ENCODE results near the gene NOS3. TPM values are rescaled to one million over a fixed set of nuclear protein-coding genes. Genes with fewer than 3 reads are reported as not detected.
A peak's percentile ranks its signal among the peaks of the same experiment; 100 is the strongest.

NOS3 gene
- polyA plus RNA-seq, 1 donor from 2014 or later: not detected

DNA sequence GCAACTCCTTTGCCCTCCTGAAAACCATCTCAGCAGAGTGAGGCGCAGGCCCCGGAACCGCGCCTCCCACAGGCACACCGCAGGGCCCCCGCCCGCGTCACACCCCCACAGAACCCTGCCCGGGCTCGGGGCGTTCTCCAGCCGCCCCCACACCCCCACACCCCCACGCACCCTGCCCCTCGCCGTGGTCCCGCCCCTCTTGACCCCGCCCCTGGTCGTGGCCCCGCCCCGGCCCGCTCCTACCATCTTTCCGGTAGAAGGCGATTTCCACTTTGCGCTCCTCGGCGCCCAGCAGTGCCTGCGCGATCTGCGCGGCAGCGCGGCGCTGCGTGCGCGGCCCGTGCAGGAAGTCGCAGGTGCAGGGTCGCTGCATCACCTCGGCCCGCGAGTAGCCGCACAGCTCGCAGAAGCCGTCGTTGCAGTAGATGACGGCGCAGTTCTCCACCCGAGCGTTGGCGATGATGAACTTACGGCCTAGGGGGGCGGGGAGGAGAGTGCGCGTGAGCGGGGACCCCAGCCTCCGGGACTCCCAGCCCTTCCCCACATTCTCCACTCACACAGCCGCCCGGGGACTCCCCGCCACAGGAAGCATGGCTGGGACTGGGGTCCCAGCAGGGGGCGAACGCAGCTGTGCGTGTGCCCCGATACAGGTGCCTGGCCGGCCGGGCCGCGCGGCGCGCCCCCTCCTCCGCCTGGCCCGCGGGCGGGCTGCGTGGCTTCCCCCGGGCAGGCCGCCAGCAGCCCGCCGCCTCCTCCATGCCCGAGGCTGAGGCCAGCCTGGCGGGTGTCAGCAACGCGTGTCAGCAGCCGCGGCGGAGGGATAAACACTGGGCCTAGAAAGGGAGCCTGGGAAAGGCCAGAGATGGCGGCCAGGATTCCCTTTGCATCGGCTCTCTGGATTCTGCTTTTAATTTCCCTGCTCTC is 16.1 kb upstream of the NOS3 start:
- H3K79me2 ChIP-seq (replicated peaks; ENCODE audit: insufficient read depth, low read length): peaks cover 55% of the 10 kb centered on the region
- H3K4me3 ChIP-seq (ENCODE audit: low read length): peak overlapping the region; percentile 72
- peak overlapping the region; percentile 52 for H3K27ac ChIP-seq (ENCODE audit: low read length)
- H4K20me1 ChIP-seq (ENCODE audit: insufficient read depth): no peaks in the 10 kb centered on the region
- H3F3A ChIP-seq (ENCODE audit: insufficient read depth, low read length, poor library complexity, severe bottlenecking): no peaks in the 10 kb centered on the region
- no peaks in the 10 kb centered on the region for H3K27me3 ChIP-seq (ENCODE audit: insufficient read depth, low read depth, low read length)
- H3K9ac ChIP-seq (ENCODE audit: low read length): peak overlapping the region; percentile 60
- H2AFZ ChIP-seq (ENCODE audit: low read depth, low read length): peak overlapping the region; percentile 14
- no peak for TF ChIP-seq TAF1 (IDR thresholded peaks at IDR 0.05; ENCODE audit: low read depth)
- TF ChIP-seq, protein P1, sequence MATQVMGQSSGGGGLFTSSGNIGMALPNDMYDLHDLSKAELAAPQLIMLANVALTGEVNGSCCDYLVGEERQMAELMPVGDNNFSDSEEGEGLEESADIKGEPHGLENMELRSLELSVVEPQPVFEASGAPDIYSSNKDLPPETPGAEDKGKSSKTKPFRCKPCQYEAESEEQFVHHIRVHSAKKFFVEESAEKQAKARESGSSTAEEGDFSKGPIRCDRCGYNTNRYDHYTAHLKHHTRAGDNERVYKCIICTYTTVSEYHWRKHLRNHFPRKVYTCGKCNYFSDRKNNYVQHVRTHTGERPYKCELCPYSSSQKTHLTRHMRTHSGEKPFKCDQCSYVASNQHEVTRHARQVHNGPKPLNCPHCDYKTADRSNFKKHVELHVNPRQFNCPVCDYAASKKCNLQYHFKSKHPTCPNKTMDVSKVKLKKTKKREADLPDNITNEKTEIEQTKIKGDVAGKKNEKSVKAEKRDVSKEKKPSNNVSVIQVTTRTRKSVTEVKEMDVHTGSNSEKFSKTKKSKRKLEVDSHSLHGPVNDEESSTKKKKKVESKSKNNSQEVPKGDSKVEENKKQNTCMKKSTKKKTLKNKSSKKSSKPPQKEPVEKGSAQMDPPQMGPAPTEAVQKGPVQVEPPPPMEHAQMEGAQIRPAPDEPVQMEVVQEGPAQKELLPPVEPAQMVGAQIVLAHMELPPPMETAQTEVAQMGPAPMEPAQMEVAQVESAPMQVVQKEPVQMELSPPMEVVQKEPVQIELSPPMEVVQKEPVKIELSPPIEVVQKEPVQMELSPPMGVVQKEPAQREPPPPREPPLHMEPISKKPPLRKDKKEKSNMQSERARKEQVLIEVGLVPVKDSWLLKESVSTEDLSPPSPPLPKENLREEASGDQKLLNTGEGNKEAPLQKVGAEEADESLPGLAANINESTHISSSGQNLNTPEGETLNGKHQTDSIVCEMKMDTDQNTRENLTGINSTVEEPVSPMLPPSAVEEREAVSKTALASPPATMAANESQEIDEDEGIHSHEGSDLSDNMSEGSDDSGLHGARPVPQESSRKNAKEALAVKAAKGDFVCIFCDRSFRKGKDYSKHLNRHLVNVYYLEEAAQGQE (IDR thresholded peaks at IDR 0.05; ENCODE audit: borderline replicate concordance): no peak
- TF ChIP-seq EP300 (conservative IDR thresholded peaks at IDR 0.05; ENCODE audit: poor library complexity, severe bottlenecking): peak; percentile 51
- peak; percentile 23 for TF ChIP-seq POLR2AphosphoS5 (IDR thresholded peaks at IDR 0.05)
- peak; percentile 64 for TF ChIP-seq SMC3 (conservative IDR thresholded peaks at IDR 0.05; ENCODE audit: poor library complexity)
- peak; percentile 65 for TF ChIP-seq MXI1 (conservative IDR thresholded peaks at IDR 0.05; ENCODE audit: poor library complexity, severe bottlenecking)
- TF ChIP-seq RAD21 (conservative IDR thresholded peaks at IDR 0.05): peak; percentile 60
- TF ChIP-seq EZH2 (IDR thresholded peaks at IDR 0.05; ENCODE audit: borderline replicate concordance, insufficient read depth, low read length, poor library complexity, severe bottlenecking): no peak
- TF ChIP-seq, protein P2, sequence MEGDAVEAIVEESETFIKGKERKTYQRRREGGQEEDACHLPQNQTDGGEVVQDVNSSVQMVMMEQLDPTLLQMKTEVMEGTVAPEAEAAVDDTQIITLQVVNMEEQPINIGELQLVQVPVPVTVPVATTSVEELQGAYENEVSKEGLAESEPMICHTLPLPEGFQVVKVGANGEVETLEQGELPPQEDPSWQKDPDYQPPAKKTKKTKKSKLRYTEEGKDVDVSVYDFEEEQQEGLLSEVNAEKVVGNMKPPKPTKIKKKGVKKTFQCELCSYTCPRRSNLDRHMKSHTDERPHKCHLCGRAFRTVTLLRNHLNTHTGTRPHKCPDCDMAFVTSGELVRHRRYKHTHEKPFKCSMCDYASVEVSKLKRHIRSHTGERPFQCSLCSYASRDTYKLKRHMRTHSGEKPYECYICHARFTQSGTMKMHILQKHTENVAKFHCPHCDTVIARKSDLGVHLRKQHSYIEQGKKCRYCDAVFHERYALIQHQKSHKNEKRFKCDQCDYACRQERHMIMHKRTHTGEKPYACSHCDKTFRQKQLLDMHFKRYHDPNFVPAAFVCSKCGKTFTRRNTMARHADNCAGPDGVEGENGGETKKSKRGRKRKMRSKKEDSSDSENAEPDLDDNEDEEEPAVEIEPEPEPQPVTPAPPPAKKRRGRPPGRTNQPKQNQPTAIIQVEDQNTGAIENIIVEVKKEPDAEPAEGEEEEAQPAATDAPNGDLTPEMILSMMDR (IDR thresholded peaks at IDR 0.05; ENCODE audit: poor library complexity, severe bottlenecking): peak; percentile 74
- no peaks in the 10 kb centered on the region for H3K36me3 ChIP-seq (ENCODE audit: insufficient read depth, low read length)
- no peaks in the 10 kb centered on the region for H3K9me3 ChIP-seq (ENCODE audit: low read length)
- peak overlapping the region; percentile 62 for H3K4me2 ChIP-seq (ENCODE audit: low read length)
- no peaks in the 10 kb centered on the region for H3K9me2 ChIP-seq (ENCODE audit: insufficient read depth, low read length)

DNA sequence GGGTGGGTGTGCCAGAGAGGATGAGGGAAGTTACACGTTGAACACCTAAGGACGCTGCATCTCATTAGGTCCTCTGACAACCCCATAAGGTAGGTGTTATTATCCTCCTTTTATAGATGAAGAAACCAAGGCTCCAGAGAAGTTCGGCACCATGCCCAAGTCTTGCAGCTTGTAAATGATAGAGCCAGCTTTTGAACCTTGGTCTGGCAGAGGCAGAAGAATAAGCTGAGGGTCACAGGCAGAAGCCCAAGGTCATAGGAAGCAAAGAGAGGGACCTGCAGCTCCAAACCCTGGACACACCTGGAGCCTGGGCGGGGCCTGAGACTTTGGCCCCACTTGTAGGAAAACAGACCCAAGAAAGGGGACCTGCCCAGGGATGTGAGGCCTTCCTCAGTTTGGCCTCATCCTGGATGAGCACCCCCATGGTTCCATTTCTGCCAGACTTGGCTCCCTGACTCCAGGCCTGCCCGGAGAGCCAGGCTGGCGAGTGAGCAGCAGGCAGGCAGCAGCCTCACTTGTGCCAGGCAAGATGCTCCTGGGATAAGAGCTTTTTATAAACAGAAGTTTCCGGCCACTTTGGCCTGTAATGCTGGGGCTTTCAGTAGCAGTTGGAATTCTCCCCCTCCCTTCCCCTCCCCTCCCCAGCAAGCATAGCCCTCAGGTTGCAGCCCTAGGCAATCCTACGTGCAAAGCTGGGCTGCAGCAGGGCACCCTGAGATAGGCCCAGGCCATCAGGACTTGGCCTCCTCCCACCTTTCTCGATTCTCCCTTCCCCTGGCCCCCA is 15.1 kb upstream of the NOS3 start:
- Histone ChIP-seq H3K4me2 (ENCODE audit: low read length) (peak overlapping the region; percentile 93), H3F3A (ENCODE audit: insufficient read depth, low read length, poor library complexity, severe bottlenecking) (peaks cover 6% of the 10 kb centered on the region), H3K9me3 (ENCODE audit: low read length) (no peaks in the 10 kb centered on the region), H3K9me2 (ENCODE audit: insufficient read depth, low read length) (no peaks in the 10 kb centered on the region), H3K9ac (ENCODE audit: low read length) (peak overlapping the region; percentile 74), H4K20me1 (ENCODE audit: insufficient read depth) (no peaks in the 10 kb centered on the region), H3K4me3 (ENCODE audit: low read length) (peak overlapping the region; percentile 72), H3K36me3 (ENCODE audit: insufficient read depth, low read length) (no peaks in the 10 kb centered on the region), H3K27ac (ENCODE audit: low read length) (peak overlapping the region; percentile 52), H2AFZ (ENCODE audit: low read depth, low read length) (no peak overlapping the region), H3K27me3 (ENCODE audit: insufficient read depth, low read depth, low read length) (no peaks in the 10 kb centered on the region), H3K79me2 (replicated peaks; ENCODE audit: insufficient read depth, low read length) (peaks cover 52% of the 10 kb centered on the region)
- TF ChIP-seq EZH2 (IDR thresholded peaks at IDR 0.05; ENCODE audit: borderline replicate concordance, insufficient read depth, low read length, poor library complexity, severe bottlenecking) (no peak), SMC3 (conservative IDR thresholded peaks at IDR 0.05; ENCODE audit: poor library complexity) (no peak), TAF1 (IDR thresholded peaks at IDR 0.05; ENCODE audit: low read depth) (no peak), POLR2AphosphoS5 (IDR thresholded peaks at IDR 0.05) (no peak), MXI1 (conservative IDR thresholded peaks at IDR 0.05; ENCODE audit: poor library complexity, severe bottlenecking) (no peak), RAD21 (conservative IDR thresholded peaks at IDR 0.05) (no peak), EP300 (conservative IDR thresholded peaks at IDR 0.05; ENCODE audit: poor library complexity, severe bottlenecking) (no peak)
- TF ChIP-seq, protein P2 (IDR thresholded peaks at IDR 0.05; ENCODE audit: poor library complexity, severe bottlenecking): no peak
- TF ChIP-seq, protein P1 (IDR thresholded peaks at IDR 0.05; ENCODE audit: borderline replicate concordance): no peak
